K562 (cell line): ENCODE results near the gene VSIG2.

Experiments used
- DPF2 ChIP-seq: fragments of 450-650 bp; IDR thresholded peaks from 2 replicates; pipeline ENCODE4 v1.6.1; 2016
- ELF1 ChIP-seq: fragments of 200-800 bp; sonication (Bioruptor generic); IDR thresholded peaks from 2 replicates; pipeline ENCODE4 v1.6.1; 2016; ENCODE audit warnings: missing genetic modification characterization, missing compliant biosample characterization
- FOS ChIP-seq: IDR thresholded peaks from 3 replicates; pipeline ENCODE4 v1.6.1; 2011; ENCODE audit not compliant: insufficient read length; ENCODE audit errors: extremely low read depth
- HDAC1 ChIP-seq, 2 experiments: fragments of 450-650 bp; IDR thresholded peaks; 2 replicates each; pipeline ENCODE4 v1.6.1; 2016 to 2017; ENCODE audit warnings: inconsistent platforms in 1 of 2, mild to moderate bottlenecking in 1 of 2, moderate library complexity in 1 of 2
- NRF1 ChIP-seq, 2 experiments: fragments of 450-650 bp; IDR thresholded peaks in 1 of 2; conservative IDR thresholded peaks in 1 of 2; 2 replicates each; pipeline ENCODE4 v1.6.1; 2014; ENCODE audit warnings: mild to moderate bottlenecking in 2 of 2
- POLR2A ChIP-seq: fragments of 450-650 bp; conservative IDR thresholded peaks from 2 replicates; pipeline ENCODE4 v1.6.1; 2016
- POLR2AphosphoS2 ChIP-seq: IDR thresholded peaks from 2 replicates; pipeline ENCODE4 v1.6.1; 2012; ENCODE audit warnings: low read length, improper control_type of control experiment
- POLR2AphosphoS5 ChIP-seq: IDR thresholded peaks from 2 replicates; pipeline ENCODE4 v1.6.1; 2011; ENCODE audit warnings: mild to moderate bottlenecking, low read depth, low read length, moderate library complexity; ENCODE audit not compliant: control insufficient read depth, insufficient read depth
- RAD21 ChIP-seq, 2 experiments: fragments of 250-450 bp in 1 of 2; fragments of 450-650 bp in 1 of 2; sonication (Bioruptor Pico) in 1 of 2; formaldehyde crosslinking in 1 of 2; IDR thresholded peaks in 1 of 2; conservative IDR thresholded peaks in 1 of 2; 2 replicates each; pipeline versions ENCODE4 v1.4.0 to v1.8.0; 2020 to 2022; ENCODE audit warnings: mild to moderate bottlenecking in 2 of 2, moderate library complexity in 1 of 2
- SRF ChIP-seq, 2 experiments: fragments of 250-450, 450-650 bp in 1 of 2; sonication (Bioruptor Pico) in 1 of 2; sonication (generic) in 1 of 2; formaldehyde crosslinking; IDR thresholded peaks; 2 replicates each; pipeline versions ENCODE4 v1.5.0 to v1.5.1; 2020 to 2022; ENCODE audit warnings: mild to moderate bottlenecking in 1 of 2, missing genetic modification reagents in 1 of 2
- YY1 ChIP-seq, 3 experiments: IDR thresholded peaks; 2 replicates each; pipeline ENCODE4 v1.6.1; 2011; ENCODE audit warnings: low read length in 2 of 3, mild to moderate bottlenecking in 2 of 3, moderate library complexity in 2 of 3, borderline replicate concordance in 1 of 3, control low read depth in 1 of 3, low read depth in 1 of 3; ENCODE audit not compliant: insufficient read depth in 3 of 3, insufficient replicate concordance in 2 of 3, control insufficient read depth in 1 of 3, insufficient read length in 1 of 3; ENCODE audit errors: extremely low read depth in 1 of 3
- TF ChIP-seq, protein P1 (sequence below), 3 experiments: IDR thresholded peaks in 2 of 3; conservative IDR thresholded peaks in 1 of 3; 2 replicates each; pipeline ENCODE4 v1.5.1; 2011 to 2012; ENCODE audit warnings: low read length in 3 of 3, mild to moderate bottlenecking in 3 of 3, control low read depth in 2 of 3, improper control_type of control experiment in 1 of 3, inconsistent platforms in 1 of 3, low read depth in 1 of 3, mixed read lengths in 1 of 3, moderate library complexity in 1 of 3; ENCODE audit not compliant: insufficient read depth in 2 of 3
- TF ChIP-seq, protein P2 (sequence below): sonication (generic); formaldehyde crosslinking; IDR thresholded peaks from 2 replicates; pipeline ENCODE4 v1.8.1; 2022; ENCODE audit warnings: missing genetic modification reagents

- TF ChIP-seq NRF1 (conservative IDR thresholded peaks at IDR 0.05 in 1 of 2, IDR thresholded peaks at IDR 0.05 in 1 of 2) (no peak), FOS (no peak), HDAC1 (IDR thresholded peaks at IDR 0.05) (no peak), YY1 (IDR thresholded peaks at IDR 0.05; ENCODE audit: borderline replicate concordance in 1 of 3, control insufficient read depth in 1 of 3, extremely low read depth in 1 of 3, insufficient read depth in 3 of 3, insufficient read length in 1 of 3, insufficient replicate concordance in 2 of 3, low read depth in 1 of 3, low read length in 2 of 3) (no peak), POLR2A (no peak), RAD21 (CRISPR knock-in tag; conservative IDR thresholded peaks at IDR 0.05 in 1 of 2, IDR thresholded peaks at IDR 0.05 in 1 of 2) (no peak), DPF2 (no peak), POLR2AphosphoS5 (no peak), POLR2AphosphoS2 (no peak), ELF1 (no peak), SRF (CRISPR knock-in tag; IDR thresholded peaks at IDR 0.05) (no peak)
- TF ChIP-seq, protein P1, sequence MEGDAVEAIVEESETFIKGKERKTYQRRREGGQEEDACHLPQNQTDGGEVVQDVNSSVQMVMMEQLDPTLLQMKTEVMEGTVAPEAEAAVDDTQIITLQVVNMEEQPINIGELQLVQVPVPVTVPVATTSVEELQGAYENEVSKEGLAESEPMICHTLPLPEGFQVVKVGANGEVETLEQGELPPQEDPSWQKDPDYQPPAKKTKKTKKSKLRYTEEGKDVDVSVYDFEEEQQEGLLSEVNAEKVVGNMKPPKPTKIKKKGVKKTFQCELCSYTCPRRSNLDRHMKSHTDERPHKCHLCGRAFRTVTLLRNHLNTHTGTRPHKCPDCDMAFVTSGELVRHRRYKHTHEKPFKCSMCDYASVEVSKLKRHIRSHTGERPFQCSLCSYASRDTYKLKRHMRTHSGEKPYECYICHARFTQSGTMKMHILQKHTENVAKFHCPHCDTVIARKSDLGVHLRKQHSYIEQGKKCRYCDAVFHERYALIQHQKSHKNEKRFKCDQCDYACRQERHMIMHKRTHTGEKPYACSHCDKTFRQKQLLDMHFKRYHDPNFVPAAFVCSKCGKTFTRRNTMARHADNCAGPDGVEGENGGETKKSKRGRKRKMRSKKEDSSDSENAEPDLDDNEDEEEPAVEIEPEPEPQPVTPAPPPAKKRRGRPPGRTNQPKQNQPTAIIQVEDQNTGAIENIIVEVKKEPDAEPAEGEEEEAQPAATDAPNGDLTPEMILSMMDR (IDR thresholded peaks at IDR 0.05 in 2 of 3, conservative IDR thresholded peaks at IDR 0.05 in 1 of 3; ENCODE audit: insufficient read depth in 2 of 3, low read depth in 1 of 3, low read length in 3 of 3) = no peak
- TF ChIP-seq, protein P2, sequence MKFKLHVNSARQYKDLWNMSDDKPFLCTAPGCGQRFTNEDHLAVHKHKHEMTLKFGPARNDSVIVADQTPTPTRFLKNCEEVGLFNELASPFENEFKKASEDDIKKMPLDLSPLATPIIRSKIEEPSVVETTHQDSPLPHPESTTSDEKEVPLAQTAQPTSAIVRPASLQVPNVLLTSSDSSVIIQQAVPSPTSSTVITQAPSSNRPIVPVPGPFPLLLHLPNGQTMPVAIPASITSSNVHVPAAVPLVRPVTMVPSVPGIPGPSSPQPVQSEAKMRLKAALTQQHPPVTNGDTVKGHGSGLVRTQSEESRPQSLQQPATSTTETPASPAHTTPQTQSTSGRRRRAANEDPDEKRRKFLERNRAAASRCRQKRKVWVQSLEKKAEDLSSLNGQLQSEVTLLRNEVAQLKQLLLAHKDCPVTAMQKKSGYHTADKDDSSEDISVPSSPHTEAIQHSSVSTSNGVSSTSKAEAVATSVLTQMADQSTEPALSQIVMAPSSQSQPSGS (CRISPR knock-in tag) = no peak
These were observed 8.8 kb upstream of the VSIG2 start for GRCh38 chr11:124760806-124761205.
